GM18520 (cell line): ENCODE data around the gene GCK.
"Not testable (repeated sequence)": the region's sequence is repeated elsewhere in the genome, so short reads cannot be mapped to it uniquely, and the experiment has no call there.

ENCODE experiments used
- ATAC-seq: cut with Tn5 transposase; IDR thresholded peaks from one replicate; pipeline ENCODE4 v1.9.1; 2021; ENCODE audit not compliant: unreplicated experiment

Gene GCK

DNA sequence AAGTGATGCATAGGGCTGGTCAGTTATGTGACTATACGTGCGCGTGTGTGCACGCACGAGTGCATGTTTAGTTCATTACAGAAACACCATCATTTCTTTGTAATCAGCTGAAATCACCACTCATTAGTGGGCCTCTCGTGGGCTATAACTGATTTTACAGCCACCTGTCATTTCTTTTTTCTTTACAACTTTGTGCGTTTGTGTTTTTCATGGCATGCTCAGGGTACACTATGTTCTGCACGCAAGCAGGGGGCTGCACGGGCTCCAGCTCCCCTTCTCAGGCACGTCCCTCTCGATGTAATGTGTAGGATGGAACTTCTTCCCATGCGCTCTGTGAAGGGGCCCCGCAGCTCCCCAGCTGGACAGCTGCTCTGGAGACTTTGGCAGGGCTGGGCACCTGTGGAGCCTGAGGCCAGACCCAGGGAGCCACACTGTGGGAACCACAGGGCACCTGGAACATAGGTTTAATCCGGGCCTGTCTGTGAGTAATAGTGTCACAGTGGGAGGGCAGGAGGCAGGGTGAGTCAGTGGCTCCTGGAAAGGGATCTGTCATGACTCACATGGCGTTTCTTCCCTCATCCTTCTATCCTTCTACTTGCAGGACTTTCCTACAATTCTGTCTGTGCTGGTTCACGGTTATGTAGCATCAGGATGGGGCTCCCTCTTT, 4.9 kb downstream of the GCK start:
- no peak for ATAC-seq

DNA sequence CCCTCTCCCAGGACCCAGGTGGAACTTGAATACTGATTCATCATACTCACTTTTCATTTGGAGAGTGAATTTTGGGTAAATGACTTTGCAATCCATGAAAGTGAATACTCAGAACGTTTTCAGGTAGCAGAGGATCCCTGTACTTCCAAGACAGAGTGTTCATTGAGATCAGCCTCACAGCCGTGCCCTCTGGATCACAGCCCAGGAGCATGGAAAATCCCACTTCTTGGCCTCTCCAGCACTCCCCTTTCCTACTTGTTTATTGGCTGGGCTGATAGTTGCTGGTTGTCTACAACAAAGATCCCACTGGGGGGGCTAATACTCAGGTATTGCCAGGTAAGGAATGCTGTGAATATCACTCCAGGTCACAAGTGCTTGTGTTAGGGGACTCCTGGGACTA, 5.9 kb downstream of the GCK start:
- no peak for ATAC-seq

DNA sequence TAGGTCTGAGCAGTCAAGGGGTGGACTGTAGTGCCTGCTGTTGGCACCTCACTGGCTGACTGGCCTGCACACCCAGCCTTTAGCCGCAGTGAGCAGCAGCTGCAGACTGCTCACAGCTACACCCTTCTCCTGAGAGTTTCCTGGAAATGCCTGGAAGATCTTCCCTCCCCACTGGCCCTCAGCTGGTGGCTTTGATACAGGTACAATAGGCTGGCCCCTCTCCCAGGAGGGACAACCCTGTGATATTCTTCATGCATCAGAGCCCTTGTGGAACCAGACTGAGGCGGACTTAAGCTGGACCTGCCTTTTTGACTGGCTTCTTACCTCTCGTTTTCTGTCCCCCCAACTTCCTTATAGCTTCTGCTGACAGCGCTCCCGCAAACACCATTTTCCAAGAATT, 6.4 kb downstream of the GCK start:
- no peak for ATAC-seq

GRCh38 chr7:44180631-44181030, 8.6 kb downstream of the GCK start:
- ATAC-seq = no peak

- no peak for ATAC-seq
Observed at GRCh38 chr7:44177570-44178131, 11.6 kb downstream of the GCK start.

DNA sequence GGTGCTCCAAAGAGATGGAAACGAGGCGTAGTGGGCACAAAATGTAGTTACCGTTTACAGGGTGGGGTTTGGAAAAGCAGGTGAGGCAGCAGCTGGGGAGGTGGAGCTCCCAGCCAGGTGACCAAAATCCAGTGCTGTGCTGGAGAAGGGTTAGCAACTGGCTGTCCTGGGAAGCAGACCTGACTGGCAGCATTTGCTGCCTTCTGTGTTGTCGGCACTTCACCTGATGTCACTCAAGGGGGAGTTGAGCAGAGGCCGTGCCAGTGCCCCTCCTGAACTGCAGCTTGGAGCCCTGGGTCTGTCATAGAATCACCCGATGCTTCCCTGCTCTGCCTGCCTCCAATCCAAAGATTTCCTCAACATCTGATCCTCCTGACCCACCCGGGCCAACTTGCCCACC, 12.8 kb downstream of the GCK start:
- ATAC-seq = no peak

- ATAC-seq = no peak
Observed at GRCh38 chr7:44175730-44176129, 13.5 kb downstream of the GCK start.

- not testable (repeated sequence) for ATAC-seq
Observed at GRCh38 chr7:44174694-44174948, 14.6 kb downstream of the GCK start.

DNA sequence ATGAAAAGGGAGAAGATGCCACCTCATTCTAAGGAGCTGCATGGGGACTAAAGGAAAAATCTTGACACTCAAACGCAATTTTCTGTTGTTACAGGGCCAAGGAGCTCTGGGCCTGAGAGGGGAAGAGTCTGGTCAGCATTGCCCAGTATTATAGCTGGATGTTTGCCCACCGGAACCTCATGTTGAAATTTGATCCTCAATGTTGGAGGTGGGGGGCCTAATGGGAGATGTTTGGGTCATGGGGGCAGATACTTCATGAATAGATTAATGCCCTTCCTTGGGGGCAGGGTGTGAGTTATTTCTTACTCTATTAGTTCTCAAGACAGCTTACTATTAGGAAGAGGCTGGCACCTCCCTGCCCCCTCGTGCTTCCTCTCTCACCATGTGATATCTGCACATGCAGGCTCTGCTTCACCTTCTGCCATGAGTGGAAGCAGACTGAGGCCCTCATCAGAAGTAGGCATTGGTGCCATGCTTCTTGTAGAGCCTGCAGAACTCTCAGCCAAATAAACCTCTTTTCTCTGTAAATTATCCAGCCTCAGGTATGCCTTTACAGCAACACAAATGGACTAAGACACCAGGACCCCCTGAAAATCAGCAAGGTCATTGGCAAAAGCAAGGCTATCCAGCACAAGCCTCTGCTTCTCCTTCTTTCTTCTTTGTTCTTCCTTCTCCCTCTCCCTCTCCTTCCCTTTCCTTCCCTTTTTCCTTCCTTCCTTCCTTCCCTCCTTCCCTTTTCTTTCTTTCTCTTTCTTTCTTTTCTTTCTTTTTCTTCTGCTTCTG, 15.1 kb downstream of the GCK start:
- no peak for ATAC-seq

- no peak for ATAC-seq
Observed at GRCh38 chr7:44172803-44173424, 16.3 kb downstream of the GCK start.

- ATAC-seq = no peak
Observed at GRCh38 chr7:44172352-44172751, 16.9 kb downstream of the GCK start.

- ATAC-seq = not testable (repeated sequence)
Observed at GRCh38 chr7:44171901-44172300, 17.3 kb downstream of the GCK start.

- ATAC-seq = no peak
Observed at GRCh38 chr7:44167920-44168319, 21.3 kb downstream of the GCK start.

- ATAC-seq = no peak
Observed at GRCh38 chr7:44163591-44163990, 25.6 kb downstream of the GCK start.

DNA sequence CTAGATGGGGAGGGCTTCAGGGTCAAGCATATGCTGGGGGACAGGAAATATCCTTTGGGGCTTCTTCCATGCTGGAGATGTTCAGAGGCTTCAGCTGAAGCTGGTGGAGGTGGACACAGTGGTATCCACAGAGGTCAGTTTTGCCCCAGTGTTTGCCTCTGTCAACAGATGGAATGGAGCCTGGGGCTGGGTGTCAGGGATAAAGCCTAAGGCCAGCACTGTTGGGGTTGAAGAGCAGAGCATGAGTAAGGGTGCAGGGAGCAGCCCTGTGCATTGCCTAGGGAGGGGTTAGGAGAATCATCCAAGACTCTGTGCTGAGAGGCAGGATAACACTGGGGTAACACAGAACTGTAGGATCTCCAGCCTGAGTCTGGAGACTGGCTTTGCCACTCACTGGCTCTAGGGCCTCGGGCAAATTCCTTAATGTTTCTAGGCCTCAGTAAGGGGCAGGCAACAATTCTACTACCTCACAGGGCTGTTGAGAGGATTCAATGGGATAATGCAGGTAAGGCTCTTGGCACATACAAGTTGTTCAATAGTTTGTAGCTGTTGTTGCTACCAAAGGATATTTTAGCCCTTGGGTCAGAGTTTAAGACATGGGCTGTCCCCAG, 26.3 kb downstream of the GCK start:
- no peak for ATAC-seq

DNA sequence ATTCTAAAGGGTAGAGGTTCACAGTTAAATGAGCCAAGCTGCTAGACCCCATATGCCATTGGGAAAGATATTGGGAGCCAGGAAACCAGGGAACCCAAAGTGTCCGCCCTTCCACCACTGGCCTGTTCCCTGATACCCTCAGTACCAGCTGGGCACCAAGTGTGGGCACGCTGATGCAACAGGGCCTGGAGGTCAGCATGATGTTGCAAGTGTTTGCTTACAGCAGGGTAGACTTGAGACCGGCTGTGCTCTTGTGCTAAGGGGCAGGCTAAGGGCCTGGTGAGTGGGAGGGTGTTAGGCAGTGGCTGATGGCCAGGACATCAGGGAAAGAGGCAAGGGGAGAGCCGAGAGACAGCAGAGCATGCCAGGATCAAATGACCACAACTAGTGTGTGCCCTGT, 27.1 kb downstream of the GCK start:
- no peak for ATAC-seq

GRCh38 chr7:44161371-44161770, 27.9 kb downstream of the GCK start:
- ATAC-seq = no peak

DNA sequence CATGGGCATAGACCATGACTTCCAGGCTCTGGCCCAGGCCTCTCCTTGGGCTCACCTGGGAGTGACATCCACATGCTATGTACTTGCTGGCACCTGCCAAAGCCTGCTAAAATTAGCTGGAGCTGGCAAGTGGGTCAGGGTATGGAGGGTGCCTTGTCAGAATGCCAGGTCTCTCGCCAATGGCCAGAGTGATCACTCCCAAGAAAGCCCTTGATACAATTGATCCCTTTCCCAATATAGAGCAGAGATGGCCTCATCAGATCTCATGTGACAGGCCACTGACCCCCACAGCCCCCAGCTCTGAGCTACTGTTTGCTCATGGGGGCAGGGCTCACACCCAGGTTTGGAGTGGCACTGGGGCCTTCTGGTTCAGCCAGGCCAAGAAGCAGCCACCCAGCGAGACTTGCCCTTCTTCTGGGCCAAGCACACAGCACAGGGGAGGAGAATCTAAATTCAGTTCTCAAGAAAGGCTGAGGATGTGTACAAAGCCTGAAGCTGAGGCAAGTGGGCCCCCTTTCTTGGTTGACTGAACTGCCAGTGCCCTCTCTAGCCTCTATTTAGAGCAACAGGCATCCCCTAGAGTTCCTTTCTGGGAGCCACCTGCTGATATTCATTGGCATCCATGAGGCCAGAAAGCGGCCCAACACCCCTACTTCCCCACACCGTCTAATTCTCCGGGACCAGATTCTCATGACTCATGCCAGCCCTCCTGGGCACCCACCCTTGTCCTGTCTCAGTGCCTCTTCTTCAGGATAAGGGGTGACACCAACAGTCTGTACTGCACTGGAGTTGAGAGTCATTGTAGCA, 29.2 kb downstream of the GCK start:
- no peak for ATAC-seq

DNA sequence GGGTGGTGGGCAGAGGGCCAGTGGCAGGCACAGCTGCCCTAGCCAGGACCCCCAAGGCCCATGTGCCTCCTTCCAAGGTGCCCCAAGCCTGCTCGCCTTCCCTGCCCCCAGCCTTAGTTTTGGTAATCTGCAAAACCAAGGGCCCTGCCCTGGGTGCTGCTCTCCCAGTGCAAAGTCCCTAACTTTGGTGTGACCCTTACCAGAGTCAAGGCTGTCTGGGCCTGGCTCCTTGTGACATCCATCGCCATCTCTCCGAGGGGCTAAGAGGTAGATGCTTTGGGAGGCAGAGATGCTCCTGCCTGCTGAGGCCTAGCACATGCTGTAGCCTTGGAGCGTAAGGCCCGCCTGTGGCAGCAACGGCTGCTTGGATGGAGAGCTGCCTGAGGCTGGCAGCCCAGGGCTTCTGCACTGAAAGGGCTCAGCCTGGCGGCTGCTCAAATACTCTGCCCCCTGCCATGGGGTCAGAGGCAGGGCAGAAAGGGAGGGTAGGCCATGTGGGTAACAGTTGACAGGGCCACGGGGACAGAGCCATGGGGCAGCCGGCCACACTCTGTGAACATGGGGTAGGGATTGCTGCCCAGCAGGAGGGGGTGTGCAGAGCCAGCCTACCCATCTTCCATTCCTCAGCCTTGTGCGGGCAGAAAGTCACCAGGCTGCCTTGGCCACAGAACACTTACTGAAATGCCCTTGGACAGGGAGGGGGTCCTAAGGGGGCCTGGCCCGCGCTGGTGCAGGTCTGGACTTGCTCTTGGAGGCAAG, 30.2 kb downstream of the GCK start:
- no peak for ATAC-seq
